Type B pancreatic cell (in vitro differentiated cells): ENCODE results near the gene TBX5. TPM values are rescaled to one million over a fixed set of nuclear protein-coding genes. Genes with fewer than 3 reads are reported as not detected.

Experiments
- DNase-seq: peaks from one replicate; pipeline ENCODE4 v3.0.0; 2021; ENCODE audit warnings: mixed read lengths; ENCODE audit not compliant: unreplicated experiment; ENCODE audit errors: extremely low spot score
- H3K27ac Mint-ChIP-seq: 2 replicates; pipeline ENCODE4 v1.8.0; 2021; ENCODE audit warnings: mild to moderate bottlenecking, mixed read lengths
- H3K27me3 Mint-ChIP-seq: 2 replicates; pipeline ENCODE4 v1.8.0; 2021; ENCODE audit warnings: mixed read lengths
- H3K36me3 Mint-ChIP-seq: 2 replicates; pipeline ENCODE4 v1.8.0; 2021; ENCODE audit warnings: mixed read lengths
- H3K4me1 Mint-ChIP-seq: one replicate; pipeline ENCODE4 v1.8.0; 2021; ENCODE audit warnings: mixed read lengths; ENCODE audit not compliant: unreplicated experiment
- H3K4me3 Mint-ChIP-seq: 2 replicates; pipeline ENCODE4 v1.8.0; 2021; ENCODE audit warnings: mild to moderate bottlenecking, mixed read lengths
- H3K9me3 Mint-ChIP-seq: 2 replicates; pipeline ENCODE4 v1.8.0; 2021; ENCODE audit warnings: mixed read lengths
- total RNA-seq: library from RNA; stranded (reverse); gene quantifications from 2 replicates; pipeline ENCODE4 v1.2.1, GENCODE V29; 2021; ENCODE audit warnings: low replicate concordance
- TF ChIP-seq, protein P1 (sequence below): fragments of 200-600 bp; sonication (generic); conservative IDR thresholded peaks from 2 replicates; pipeline ENCODE4 v1.5.0; 2021; ENCODE audit warnings: antibody characterized with exemption, mild to moderate bottlenecking

The TBX5 gene
- total RNA-seq, 1 donor from 2014 or later: 10.7 TPM

GRCh38 chr12:114328292-114328691 lies 77.7 kb downstream of the TBX5 start:
- Mint-ChIP-seq H3K27me3 (peaks cover 48% of the 10 kb centered on the region), H3K9me3 (peaks cover 5% of the 10 kb centered on the region), H3K36me3 (no peaks in the 10 kb centered on the region), H3K4me1 (no peaks in the 10 kb centered on the region), H3K4me3 (no peak overlapping the region), H3K27ac (no peak overlapping the region)
- TF ChIP-seq, protein P1, sequence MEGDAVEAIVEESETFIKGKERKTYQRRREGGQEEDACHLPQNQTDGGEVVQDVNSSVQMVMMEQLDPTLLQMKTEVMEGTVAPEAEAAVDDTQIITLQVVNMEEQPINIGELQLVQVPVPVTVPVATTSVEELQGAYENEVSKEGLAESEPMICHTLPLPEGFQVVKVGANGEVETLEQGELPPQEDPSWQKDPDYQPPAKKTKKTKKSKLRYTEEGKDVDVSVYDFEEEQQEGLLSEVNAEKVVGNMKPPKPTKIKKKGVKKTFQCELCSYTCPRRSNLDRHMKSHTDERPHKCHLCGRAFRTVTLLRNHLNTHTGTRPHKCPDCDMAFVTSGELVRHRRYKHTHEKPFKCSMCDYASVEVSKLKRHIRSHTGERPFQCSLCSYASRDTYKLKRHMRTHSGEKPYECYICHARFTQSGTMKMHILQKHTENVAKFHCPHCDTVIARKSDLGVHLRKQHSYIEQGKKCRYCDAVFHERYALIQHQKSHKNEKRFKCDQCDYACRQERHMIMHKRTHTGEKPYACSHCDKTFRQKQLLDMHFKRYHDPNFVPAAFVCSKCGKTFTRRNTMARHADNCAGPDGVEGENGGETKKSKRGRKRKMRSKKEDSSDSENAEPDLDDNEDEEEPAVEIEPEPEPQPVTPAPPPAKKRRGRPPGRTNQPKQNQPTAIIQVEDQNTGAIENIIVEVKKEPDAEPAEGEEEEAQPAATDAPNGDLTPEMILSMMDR: no peak
- no peak for DNase-seq

DNA sequence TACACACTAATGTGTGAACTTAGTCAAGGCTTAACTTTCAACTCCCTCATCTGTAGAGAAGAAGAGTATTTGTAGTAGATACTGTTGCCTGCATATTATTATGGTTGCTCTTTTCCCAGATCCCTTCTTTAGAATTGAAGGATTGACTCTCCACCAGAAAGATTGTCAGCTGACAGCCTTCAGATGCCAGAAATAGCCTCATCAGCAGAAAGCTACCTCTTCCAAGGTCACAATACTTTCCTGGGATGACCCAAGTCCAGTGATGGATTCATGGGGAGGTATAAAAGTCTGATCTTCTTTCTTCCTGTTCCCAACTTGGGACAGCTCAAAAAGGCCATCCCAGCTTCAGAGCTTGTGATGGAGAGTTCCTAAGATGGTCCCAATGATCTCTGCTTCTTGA lies 78.2 kb downstream of the TBX5 start:
- H3K36me3 Mint-ChIP-seq: no peaks in the 10 kb centered on the region
- no peak overlapping the region for H3K27ac Mint-ChIP-seq
- H3K27me3 Mint-ChIP-seq: peaks cover 50% of the 10 kb centered on the region
- peaks cover 5% of the 10 kb centered on the region for H3K9me3 Mint-ChIP-seq
- TF ChIP-seq, protein P1: no peak
- H3K4me3 Mint-ChIP-seq: no peak overlapping the region
- H3K4me1 Mint-ChIP-seq: no peaks in the 10 kb centered on the region
- no peak for DNase-seq

GRCh38 chr12:114321524-114321923 lies 84.4 kb downstream of the TBX5 start:
- no peak for DNase-seq
- Mint-ChIP-seq H3K27me3 (peaks cover 33% of the 10 kb centered on the region), H3K9me3 (no peaks in the 10 kb centered on the region), H3K27ac (no peak overlapping the region), H3K4me1 (no peaks in the 10 kb centered on the region), H3K36me3 (no peaks in the 10 kb centered on the region), H3K4me3 (no peak overlapping the region)
- TF ChIP-seq, protein P1: no peak

DNA sequence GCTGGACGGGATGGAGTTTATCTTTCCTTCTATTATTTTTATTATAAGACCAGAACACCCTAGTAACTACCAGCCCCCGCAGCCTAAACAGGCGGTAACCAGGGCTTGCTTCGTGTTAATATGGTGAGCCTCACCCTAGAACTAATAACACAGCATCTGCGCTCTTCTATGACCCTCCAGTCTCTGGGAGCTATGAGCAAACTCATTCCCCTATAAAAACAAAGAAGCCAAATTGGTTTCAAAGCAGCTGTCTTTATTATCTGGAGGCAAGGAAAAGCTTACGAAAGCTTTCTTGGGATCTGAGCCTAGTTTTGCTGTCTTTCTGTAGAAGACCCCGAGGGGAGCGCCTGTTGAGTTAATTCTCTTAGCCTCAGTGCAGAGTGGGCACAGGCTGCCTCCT lies 85.0 kb downstream of the TBX5 start:
- H3K36me3 Mint-ChIP-seq: no peaks in the 10 kb centered on the region
- DNase-seq: no peak

GRCh38 chr12:114320101-114320500 lies 85.8 kb downstream of the TBX5 start:
- Mint-ChIP-seq H3K4me1 (no peaks in the 10 kb centered on the region), H3K9me3 (no peaks in the 10 kb centered on the region), H3K4me3 (no peak overlapping the region), H3K36me3 (no peaks in the 10 kb centered on the region), H3K27me3 (peaks cover 24% of the 10 kb centered on the region), H3K27ac (no peak overlapping the region)
- no peak for DNase-seq
- TF ChIP-seq, protein P1: no peak

More for the DNA sequence above, 85.0 kb downstream of the TBX5 start:
- H3K9me3 Mint-ChIP-seq: no peaks in the 10 kb centered on the region
- no peak overlapping the region for H3K4me3 Mint-ChIP-seq
- H3K4me1 Mint-ChIP-seq: no peaks in the 10 kb centered on the region
- H3K27me3 Mint-ChIP-seq: peaks cover 33% of the 10 kb centered on the region
- TF ChIP-seq, protein P1: no peak
- H3K27ac Mint-ChIP-seq: no peak overlapping the region

GRCh38 chr12:114319422-114319821 lies 86.5 kb downstream of the TBX5 start:
- no peak for DNase-seq
- Mint-ChIP-seq H3K4me1 (no peaks in the 10 kb centered on the region), H3K9me3 (no peaks in the 10 kb centered on the region), H3K27me3 (peaks cover 22% of the 10 kb centered on the region), H3K27ac (no peak overlapping the region), H3K4me3 (no peak overlapping the region), H3K36me3 (no peaks in the 10 kb centered on the region)
- TF ChIP-seq, protein P1: no peak
